Measurements from ENCODE around the gene GNE. TPM values are rescaled to one million over a fixed set of nuclear protein-coding genes. Genes with fewer than 3 reads are reported as not detected.

The GNE gene
- total RNA-seq, 1 experiment from 2014 or later, result 10.9 TPM

DNA sequence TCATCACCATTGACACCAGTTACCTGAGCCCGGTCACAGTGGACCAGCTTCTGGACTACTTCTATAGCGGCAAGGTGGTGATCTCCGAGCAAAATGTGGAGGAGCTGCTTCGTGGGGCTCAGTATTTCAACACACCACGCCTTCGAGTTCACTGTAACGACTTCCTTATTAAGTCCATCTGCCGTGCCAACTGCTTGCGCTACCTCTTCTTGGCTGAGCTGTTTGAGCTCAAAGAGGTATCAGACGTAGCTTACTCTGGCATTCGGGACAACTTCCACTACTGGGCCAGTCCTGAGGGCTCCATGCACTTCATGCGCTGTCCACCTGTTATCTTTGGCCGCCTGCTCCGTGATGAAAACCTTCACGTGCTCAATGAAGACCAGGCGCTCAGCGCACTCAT, 88.5 kb downstream of the GNE start:
- Histone ChIP-seq H3K4me1 (ENCODE audit: insufficient read depth, low read length) (no peaks in the 10 kb centered on the region), H3F3A (ENCODE audit: low read length, unreplicated experiment) (no peaks in the 10 kb centered on the region), H3K27ac (ENCODE audit: low read length) (no peak overlapping the region), H4K20me1 (ENCODE audit: low read length) (no peaks in the 10 kb centered on the region), H3K4me2 (ENCODE audit: low read length) (no peak overlapping the region), H3K9ac (ENCODE audit: low read length) (no peak overlapping the region), H2AFZ (ENCODE audit: low read length) (no peak overlapping the region), H3K4me3 (ENCODE audit: low read length) (no peak overlapping the region), H3K9me2 (replicated peaks; ENCODE audit: low read length) (no peaks in the 10 kb centered on the region), H3K27me3 (ENCODE audit: low read length) (no peaks in the 10 kb centered on the region), H3K79me2 (ENCODE audit: low read length) (no peaks in the 10 kb centered on the region), H3K9me3 (ENCODE audit: low read length) (no peaks in the 10 kb centered on the region), H3K36me3 (ENCODE audit: low read depth, low read length) (no peaks in the 10 kb centered on the region)
- intact Hi-C loops (cut with micrococcal nuclease), result no loop called here
- ATAC-seq (no peak), DNase-seq (no peak)
- TF ChIP-seq EZH2 (IDR thresholded peaks at IDR 0.05; ENCODE audit: low read length, unreplicated experiment), result no peak
- CTCF ChIA-PET, result no interaction called here
- BruUV-seq (replicated peaks), result no TSS peak
- POLR2A ChIA-PET (ENCODE audit: unreplicated experiment), result no interaction called here

DNA sequence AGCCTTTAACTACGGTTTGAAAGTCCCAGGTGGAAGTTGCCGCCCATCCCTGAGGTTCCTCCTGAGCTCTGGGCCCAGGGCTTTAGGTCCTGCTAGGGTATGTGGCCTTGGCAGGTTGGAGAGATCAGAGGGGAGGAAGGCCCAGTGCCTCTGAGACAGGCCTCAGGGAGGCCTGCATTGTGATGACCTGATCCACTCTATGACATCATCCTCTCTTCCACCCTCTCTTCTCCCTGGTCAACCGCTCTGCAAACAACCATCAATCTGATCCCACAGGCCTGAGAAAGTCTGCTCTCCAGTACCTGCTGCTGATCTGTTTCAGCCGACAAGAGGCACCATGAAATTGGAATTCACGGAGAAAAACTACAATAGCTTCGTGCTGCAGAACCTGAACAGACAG, 89.1 kb downstream of the GNE start, which contains the start of gene CCIN:
TSS of gene CCIN (plus strand) at position 223 of the 400 bp plus-strand sequence. CDS start at position 338, 115 bp downstream.
- BruUV-seq (replicated peaks), result no TSS peak
- POLR2A ChIA-PET (ENCODE audit: unreplicated experiment), result no interaction called here
- H3K4me1 ChIP-seq (ENCODE audit: insufficient read depth, low read length), result no peaks in the 10 kb centered on the region
- H3K9me2 ChIP-seq (replicated peaks; ENCODE audit: low read length), result no peaks in the 10 kb centered on the region
- H3K79me2 ChIP-seq (ENCODE audit: low read length), result no peaks in the 10 kb centered on the region
- CTCF ChIA-PET, result no interaction called here
- intact Hi-C loops (cut with micrococcal nuclease), result no loop called here
- H3K27ac ChIP-seq (ENCODE audit: low read length), result no peak within 1 kb of the TSS
- no peak within 1 kb of the TSS for H3K9ac ChIP-seq (ENCODE audit: low read length)
- H2AFZ ChIP-seq (ENCODE audit: low read length), result no peak within 1 kb of the TSS
- H4K20me1 ChIP-seq (ENCODE audit: low read length), result no peaks in the 10 kb centered on the region
- ATAC-seq (no peak), DNase-seq (no peak)
- no peaks in the 10 kb centered on the region for H3K27me3 ChIP-seq (ENCODE audit: low read length)
- H3K36me3 ChIP-seq (ENCODE audit: low read depth, low read length), result no peaks in the 10 kb centered on the region
- H3F3A ChIP-seq (ENCODE audit: low read length, unreplicated experiment), result no peaks in the 10 kb centered on the region
- H3K4me2 ChIP-seq (ENCODE audit: low read length), result no peak within 1 kb of the TSS
- no peak within 1 kb of the TSS for H3K4me3 ChIP-seq (ENCODE audit: low read length)
- no peaks in the 10 kb centered on the region for H3K9me3 ChIP-seq (ENCODE audit: low read length)
- TF ChIP-seq, protein P1, sequence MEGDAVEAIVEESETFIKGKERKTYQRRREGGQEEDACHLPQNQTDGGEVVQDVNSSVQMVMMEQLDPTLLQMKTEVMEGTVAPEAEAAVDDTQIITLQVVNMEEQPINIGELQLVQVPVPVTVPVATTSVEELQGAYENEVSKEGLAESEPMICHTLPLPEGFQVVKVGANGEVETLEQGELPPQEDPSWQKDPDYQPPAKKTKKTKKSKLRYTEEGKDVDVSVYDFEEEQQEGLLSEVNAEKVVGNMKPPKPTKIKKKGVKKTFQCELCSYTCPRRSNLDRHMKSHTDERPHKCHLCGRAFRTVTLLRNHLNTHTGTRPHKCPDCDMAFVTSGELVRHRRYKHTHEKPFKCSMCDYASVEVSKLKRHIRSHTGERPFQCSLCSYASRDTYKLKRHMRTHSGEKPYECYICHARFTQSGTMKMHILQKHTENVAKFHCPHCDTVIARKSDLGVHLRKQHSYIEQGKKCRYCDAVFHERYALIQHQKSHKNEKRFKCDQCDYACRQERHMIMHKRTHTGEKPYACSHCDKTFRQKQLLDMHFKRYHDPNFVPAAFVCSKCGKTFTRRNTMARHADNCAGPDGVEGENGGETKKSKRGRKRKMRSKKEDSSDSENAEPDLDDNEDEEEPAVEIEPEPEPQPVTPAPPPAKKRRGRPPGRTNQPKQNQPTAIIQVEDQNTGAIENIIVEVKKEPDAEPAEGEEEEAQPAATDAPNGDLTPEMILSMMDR (conservative IDR thresholded peaks at IDR 0.05; ENCODE audit: low read depth, low read length), result no peak
- TF ChIP-seq EZH2 (IDR thresholded peaks at IDR 0.05; ENCODE audit: low read length, unreplicated experiment), result no peak
- no peak for TF ChIP-seq EZH2phosphoT487 (IDR thresholded peaks at IDR 0.05; ENCODE audit: borderline replicate concordance, low read length)

DNA sequence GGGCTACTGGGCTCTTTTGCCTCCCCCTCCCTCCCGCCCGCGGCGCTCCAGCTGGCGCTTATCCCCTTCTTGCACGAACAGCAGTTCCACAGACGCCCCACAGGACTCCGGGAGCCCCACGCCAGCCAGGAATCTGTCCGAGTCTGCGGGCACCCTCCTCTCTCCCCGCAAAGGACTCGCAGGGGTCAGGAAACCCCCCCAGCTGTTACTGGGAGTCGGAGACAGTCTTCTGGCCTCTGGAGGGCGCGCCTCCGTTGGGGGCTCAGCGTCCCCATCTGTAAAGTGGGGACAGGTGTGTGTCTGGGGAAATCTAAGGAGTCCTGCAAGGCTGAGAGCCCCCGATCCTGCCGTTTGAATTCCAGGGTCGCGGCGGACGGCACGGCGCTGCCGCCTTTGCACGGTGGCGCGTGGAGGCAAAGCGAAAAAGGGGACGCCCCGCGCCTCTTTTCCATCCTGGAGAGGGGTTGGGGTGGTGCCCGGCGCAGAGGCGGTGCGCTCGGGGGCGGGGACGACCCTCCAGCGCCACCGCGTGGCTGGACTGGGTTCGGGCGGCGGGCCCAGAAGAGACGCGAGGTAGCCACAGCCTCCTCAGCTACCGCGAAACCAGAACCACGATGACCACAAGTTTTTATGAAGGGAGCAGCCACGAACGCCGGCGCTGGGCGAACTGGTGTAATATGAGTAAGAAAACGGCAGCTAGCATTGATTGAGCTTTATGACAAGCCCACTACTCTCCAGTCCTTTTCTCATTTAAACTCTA, 91.9 kb downstream of the GNE start:
- no peaks in the 10 kb centered on the region for H3K27me3 ChIP-seq (ENCODE audit: low read length)
- TF ChIP-seq EZH2phosphoT487 (IDR thresholded peaks at IDR 0.05; ENCODE audit: borderline replicate concordance, low read length) (no peak), EZH2 (IDR thresholded peaks at IDR 0.05; ENCODE audit: low read length, unreplicated experiment) (no peak)
- TF ChIP-seq, protein P1 (conservative IDR thresholded peaks at IDR 0.05; ENCODE audit: low read depth, low read length), result peak; percentile 79
- H3K27ac ChIP-seq (ENCODE audit: low read length), result no peak overlapping the region
- no peaks in the 10 kb centered on the region for H3K9me3 ChIP-seq (ENCODE audit: low read length)
- peak overlapping the region; percentile 81 for H3K4me3 ChIP-seq (ENCODE audit: low read length)
- H4K20me1 ChIP-seq (ENCODE audit: low read length), result no peaks in the 10 kb centered on the region
- ChIA-PET POLR2A (ENCODE audit: unreplicated experiment) (no interaction called here), CTCF (interaction anchor here (0.5 to 1.6 kb wide), 13 partner anchors 12 to 202 kb away, joined by 3 to 17 read pairs (median 4); partner anchors contain the start of gene CLTA)
- intact Hi-C loops (cut with micrococcal nuclease), result loop anchor here (2.0 kb wide), 1 partner anchor 64 kb away; no protein-coding TSS in a partner anchor
- no peaks in the 10 kb centered on the region for H3K9me2 ChIP-seq (replicated peaks; ENCODE audit: low read length)
- H3K79me2 ChIP-seq (ENCODE audit: low read length), result no peaks in the 10 kb centered on the region
- no peaks in the 10 kb centered on the region for H3K36me3 ChIP-seq (ENCODE audit: low read depth, low read length)
- ATAC-seq (peak; percentile 83), DNase-seq (peak; percentile 83)
- H2AFZ ChIP-seq (ENCODE audit: low read length), result peak overlapping the region; percentile 99
- no TSS peak for BruUV-seq (replicated peaks)
- H3K4me2 ChIP-seq (ENCODE audit: low read length), result peak overlapping the region; percentile 93
- 0 out of 2 replicates have a peak overlapping the region, but pooled peaks have one; percentile 39 for H3K9ac ChIP-seq (ENCODE audit: low read length)
- no peaks in the 10 kb centered on the region for H3F3A ChIP-seq (ENCODE audit: low read length, unreplicated experiment)
- peaks cover 13% of the 10 kb centered on the region for H3K4me1 ChIP-seq (ENCODE audit: insufficient read depth, low read length)

Data from PC-3 (cell line).